ENCODE data around the gene CCT6A.
A peak's percentile ranks its signal among the peaks of the same experiment; 100 is the strongest.
"Not testable (repeated sequence)": the region's sequence is repeated elsewhere in the genome, so short reads cannot be mapped to it uniquely, and the experiment has no call there.

Gene CCT6A

DNA sequence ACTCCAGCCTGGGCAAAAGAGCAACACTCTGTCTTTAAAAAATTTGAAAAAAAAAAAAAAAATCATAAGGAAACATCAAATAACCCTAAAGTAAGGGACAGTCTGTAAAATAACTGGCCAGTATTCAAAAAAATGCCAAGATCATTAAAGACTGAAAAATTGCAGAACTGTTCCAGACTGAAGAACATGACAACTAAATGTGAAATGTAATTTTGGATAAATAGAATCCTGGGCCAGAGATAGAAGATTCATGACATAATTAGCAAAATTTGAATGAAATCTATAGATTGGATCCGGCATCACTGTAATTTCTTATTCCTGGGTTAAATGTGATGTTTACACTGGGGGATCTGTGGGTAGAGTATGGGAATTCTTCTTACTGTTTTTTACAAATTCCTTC is 3.3 kb upstream of the CCT6A start:
- peak overlapping the region; percentile 78 for H3K27ac ChIP-seq
- no peak for DNase-seq (ENCODE audit: low read depth, low spot score)

GRCh38 chr7:56048763-56049162 is 2.8 kb upstream of the CCT6A start:
- DNase-seq (ENCODE audit: low read depth, low spot score): not testable (repeated sequence)

DNA sequence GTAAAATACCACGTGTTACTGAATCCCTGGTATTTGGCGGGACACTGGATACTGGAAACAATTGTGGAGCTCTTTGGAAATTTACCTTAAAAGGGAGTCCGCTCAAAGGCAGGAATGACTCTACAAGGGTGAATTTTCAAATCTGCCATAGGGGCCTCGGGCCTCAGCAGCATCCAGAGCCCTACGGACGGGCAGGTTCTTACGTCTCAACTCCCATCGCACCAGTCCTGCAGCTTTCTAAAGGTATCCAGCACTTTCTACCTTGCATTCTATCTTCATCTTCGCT is 569 bp upstream of the CCT6A start:
- DNase-seq (ENCODE audit: low read depth, low spot score): no peak
- H3K27ac ChIP-seq: peak overlapping the region; percentile 83

More at GRCh38 chr7:56048763-56049162, 2.8 kb upstream of the CCT6A start:
- H3K27ac ChIP-seq: peak overlapping the region; percentile 78

- no peak for DNase-seq (ENCODE audit: low read depth, low spot score)
- peak overlapping the region; percentile 83 for H3K27ac ChIP-seq
Observed at GRCh38 chr7:56053379-56053778, 1.8 kb downstream of the CCT6A start.

DNA sequence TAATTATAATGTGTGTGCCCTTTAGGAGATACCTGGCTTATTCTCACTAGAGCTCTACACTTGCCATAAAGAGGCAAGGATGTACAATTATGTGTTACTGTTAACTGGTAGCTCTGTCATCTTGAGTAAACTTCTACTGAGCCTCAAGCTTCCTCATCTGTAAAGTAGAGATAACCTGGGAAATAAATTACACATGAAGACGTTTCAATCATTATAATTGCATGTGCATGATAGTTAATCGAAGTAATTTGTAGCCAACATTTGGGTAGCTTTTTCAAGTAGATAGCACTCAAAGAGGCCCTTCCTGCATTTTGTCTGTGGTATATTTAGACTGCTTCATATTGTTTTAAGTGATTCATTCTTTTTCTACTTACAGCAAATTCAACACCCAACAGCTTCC is 2.4 kb downstream of the CCT6A start:
- H3K27ac ChIP-seq: no peak overlapping the region
- DNase-seq (ENCODE audit: low read depth, low spot score): no peak

- no peak for DNase-seq (ENCODE audit: low read depth, low spot score)
- peak overlapping the region; percentile 85 for H3K27ac ChIP-seq
Observed at GRCh38 chr7:56062382-56062781, 10.8 kb downstream of the CCT6A start.

- peak overlapping the region; percentile 85 for H3K27ac ChIP-seq
- DNase-seq (ENCODE audit: low read depth, low spot score): no peak
Observed at GRCh38 chr7:56063500-56063881, 11.9 kb downstream of the CCT6A start.

DNA sequence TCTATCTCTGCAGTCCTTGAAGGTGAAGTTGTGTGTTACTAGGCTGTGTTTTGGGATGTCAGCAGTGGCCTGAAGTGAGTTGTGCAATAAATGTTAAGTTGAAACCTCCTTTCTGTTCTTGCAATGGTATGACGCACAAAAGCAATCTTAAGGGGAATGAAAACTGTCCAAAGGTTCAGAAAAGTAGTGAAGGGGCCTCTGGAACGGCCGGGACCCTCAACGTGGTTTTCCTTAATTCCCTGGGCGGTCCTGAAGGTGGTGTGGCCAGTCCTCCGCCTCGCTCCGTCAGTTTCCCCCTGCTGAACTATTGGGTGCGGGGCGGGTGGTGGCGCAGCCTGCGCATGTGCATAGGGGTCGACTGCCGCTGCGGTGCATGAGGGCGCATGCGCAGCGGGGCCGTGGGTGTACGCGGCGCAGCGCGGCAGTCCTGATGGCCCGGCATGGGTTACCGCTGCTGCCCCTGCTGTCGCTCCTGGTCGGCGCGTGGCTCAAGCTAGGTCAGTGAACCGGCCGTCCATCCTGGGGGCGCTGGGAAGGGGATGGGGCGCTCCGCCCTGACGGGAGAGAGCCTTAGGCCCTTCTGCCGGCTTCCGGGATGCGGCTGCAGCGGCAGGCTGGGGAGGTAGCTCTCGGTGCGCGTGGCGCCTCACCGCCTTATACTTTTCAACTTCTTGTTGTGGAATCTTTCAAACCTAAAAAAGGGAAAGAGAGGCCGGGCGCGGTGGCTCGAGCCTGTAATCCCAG is 12.5 kb downstream of the CCT6A start, which contains the start of gene SUMF2:
TSS of gene SUMF2 (plus strand) at position 405 of the 744 bp plus-strand sequence. CDS start at position 431, 26 bp downstream.
- peak within 1 kb of the TSS; percentile 85 for H3K27ac ChIP-seq
- DNase-seq (ENCODE audit: low read depth, low spot score): no peak

- not testable (repeated sequence) for DNase-seq (ENCODE audit: low read depth, low spot score)
Observed at GRCh38 chr7:56066376-56066775, 14.8 kb downstream of the CCT6A start.

GRCh38 chr7:56074371-56074791 is 22.8 kb downstream of the CCT6A start:
- DNase-seq (ENCODE audit: low read depth, low spot score): no peak
- H3K27ac ChIP-seq: no peak overlapping the region

More at GRCh38 chr7:56066376-56066775, 14.8 kb downstream of the CCT6A start:
- H3K27ac ChIP-seq: not testable (repeated sequence)

DNA sequence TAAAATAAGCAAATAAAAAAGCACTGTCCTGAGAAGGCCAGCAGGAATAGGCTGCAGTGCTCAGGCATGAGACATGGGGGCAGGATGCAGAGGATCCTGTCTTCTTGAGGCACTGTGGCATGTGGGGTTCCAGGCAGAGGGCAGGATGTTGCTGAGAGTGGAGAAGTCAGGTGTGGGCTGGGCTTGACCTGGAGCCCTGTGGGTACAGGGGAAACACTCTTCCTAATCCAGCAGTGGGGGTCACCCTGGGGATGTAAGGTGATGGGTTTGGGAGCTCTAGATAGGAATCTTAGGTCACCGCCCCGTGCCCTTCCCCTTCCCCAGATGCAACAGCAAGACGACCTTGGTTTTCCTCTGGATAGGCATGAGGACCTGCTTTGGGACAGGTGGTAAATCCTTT is 26.1 kb downstream of the CCT6A start:
- DNase-seq (ENCODE audit: low read depth, low spot score): no peak
- H3K27ac ChIP-seq: no peak overlapping the region

GRCh38 chr7:56078196-56078595 is 26.6 kb downstream of the CCT6A start:
- H3K27ac ChIP-seq: no peak overlapping the region
- no peak for DNase-seq (ENCODE audit: low read depth, low spot score)

- H3K27ac ChIP-seq: no peak overlapping the region
- no peak for DNase-seq (ENCODE audit: low read depth, low spot score)
Observed at GRCh38 chr7:56079450-56080185, 28.1 kb downstream of the CCT6A start.

- H3K27ac ChIP-seq; DNase-seq (ENCODE audit: low read depth, low spot score): not testable (repeated sequence)
Observed at GRCh38 chr7:56080726-56081435, 29.3 kb downstream of the CCT6A start.

GRCh38 chr7:56081626-56082340 is 30.2 kb downstream of the CCT6A start:
- H3K27ac ChIP-seq: no peak overlapping the region

DNA sequence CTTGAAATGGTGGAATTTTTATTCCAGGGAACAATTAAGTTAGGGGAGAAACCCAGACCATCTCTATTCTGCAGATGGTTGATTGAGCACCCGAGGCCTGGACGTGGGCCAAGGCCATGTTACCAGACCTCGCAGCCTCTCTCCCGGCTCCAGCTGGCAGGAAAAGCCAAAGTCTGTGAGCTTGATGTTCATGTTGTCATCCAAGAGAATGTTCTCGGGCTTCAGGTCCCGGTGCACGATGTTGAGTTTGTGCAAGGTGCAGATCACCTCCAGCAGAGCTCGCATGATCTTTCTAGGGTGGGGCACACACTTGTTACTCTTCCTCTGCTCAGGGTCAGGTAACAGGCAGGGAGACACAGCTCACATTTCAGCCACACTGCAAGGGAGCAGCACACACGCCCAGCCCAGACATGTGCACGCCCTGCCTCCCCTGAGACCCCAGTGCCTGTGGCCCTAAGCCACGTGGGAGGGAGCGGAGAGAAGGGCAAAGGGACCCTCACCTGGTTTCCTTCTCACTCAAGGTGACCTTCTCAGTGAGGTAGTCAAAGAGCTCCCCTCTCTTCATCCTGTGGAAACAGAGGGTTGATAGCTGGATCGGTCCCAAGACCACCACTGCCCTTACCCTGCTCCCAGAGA is 31.7 kb downstream of the CCT6A start:
- H3K27ac ChIP-seq: no peak overlapping the region
- no peak for DNase-seq (ENCODE audit: low read depth, low spot score)

More at GRCh38 chr7:56081626-56082340, 30.2 kb downstream of the CCT6A start:
- DNase-seq (ENCODE audit: low read depth, low spot score): no peak

DNA sequence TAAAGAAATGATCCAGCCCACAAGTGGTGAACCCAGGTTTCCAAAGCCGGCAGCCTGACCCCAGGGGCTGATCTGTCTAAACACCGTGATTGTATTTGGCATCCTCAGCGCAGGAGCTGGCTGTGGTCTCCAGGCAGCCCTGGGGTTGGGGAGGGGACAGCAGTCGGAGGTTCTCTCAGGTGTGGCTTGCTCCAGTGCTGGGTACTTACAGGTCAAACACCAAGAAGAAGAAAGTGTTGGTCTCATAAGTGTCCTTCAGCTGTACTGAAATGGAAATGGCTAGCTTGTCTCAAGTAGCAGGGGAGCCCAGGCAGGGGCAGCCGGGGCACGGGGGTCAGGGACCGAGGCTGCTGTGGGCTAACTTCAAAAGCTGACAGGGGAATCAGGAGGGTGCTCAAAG is 35.2 kb downstream of the CCT6A start:
- no peak overlapping the region for H3K27ac ChIP-seq
- no peak for DNase-seq (ENCODE audit: low read depth, low spot score)

- no peak overlapping the region for H3K27ac ChIP-seq
- DNase-seq (ENCODE audit: low read depth, low spot score): no peak
Observed at GRCh38 chr7:56087445-56087844, 35.9 kb downstream of the CCT6A start.

DNA sequence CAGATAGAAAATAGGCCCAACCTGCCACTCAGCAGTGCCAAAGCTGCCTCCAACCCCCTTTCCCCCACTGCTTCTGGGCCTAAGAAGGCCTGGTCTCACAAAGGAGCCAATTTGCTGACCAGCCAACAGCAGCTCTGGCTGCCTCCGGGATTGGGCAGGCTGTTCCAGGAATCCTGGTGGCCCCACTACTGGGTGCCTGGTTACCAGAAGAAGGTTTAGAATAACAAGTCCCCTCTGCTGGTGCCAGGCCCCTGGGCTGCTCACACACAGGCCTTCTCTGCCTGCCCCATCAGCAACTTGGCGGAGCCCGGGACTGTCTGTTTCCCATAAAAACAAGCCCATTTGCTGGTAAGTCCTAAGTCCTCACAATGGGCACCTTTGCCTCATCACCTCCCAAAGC is 40.0 kb downstream of the CCT6A start:
- DNase-seq (ENCODE audit: low read depth, low spot score): no peak
- H3K27ac ChIP-seq: no peak overlapping the region

DNA sequence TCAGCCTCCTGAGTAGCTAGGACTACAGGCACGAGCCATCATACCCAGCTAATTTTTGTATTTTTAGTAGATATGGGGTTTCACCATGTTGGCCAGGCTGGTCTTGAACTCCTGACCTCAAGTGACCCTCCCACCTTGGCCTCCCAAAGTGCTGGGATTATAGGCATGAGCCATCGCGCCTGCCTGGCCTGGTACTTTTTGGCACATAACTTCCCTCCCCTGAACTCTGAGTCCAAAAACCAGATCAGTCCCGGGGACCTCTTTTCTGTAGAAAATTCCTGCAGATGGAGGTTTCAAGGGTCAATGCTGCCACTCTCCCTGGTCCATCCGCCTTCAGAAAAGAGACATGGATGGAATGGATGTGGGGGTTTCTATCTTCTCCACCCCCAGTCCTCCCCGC is 40.8 kb downstream of the CCT6A start:
- H3K27ac ChIP-seq; DNase-seq (ENCODE audit: low read depth, low spot score): not testable (repeated sequence)
